Choroid plexus epithelial cell (primary cell): ENCODE measurements around the gene ICE1.
"Not testable (repeated sequence)": the region's sequence is repeated elsewhere in the genome, so short reads cannot be mapped to it uniquely, and the experiment has no call there.

Experiments
- DNase-seq: peaks from one replicate; pipeline ENCODE4 v3.0.0-alpha.2; 2010; ENCODE audit warnings: low read depth
- H3K4me3 ChIP-seq: 2 replicates; pipeline ENCODE4 v1.5.1; 2011; ENCODE audit warnings: low read depth, mild to moderate bottlenecking, control low read depth, low read length, moderate library complexity
- CTCF ChIP-seq: conservative IDR thresholded peaks from 2 replicates; pipeline ENCODE4 v1.5.1; 2011; ENCODE audit warnings: low read depth, mild to moderate bottlenecking, control low read depth, inconsistent platforms, low read length, moderate library complexity

The ICE1 gene

DNA sequence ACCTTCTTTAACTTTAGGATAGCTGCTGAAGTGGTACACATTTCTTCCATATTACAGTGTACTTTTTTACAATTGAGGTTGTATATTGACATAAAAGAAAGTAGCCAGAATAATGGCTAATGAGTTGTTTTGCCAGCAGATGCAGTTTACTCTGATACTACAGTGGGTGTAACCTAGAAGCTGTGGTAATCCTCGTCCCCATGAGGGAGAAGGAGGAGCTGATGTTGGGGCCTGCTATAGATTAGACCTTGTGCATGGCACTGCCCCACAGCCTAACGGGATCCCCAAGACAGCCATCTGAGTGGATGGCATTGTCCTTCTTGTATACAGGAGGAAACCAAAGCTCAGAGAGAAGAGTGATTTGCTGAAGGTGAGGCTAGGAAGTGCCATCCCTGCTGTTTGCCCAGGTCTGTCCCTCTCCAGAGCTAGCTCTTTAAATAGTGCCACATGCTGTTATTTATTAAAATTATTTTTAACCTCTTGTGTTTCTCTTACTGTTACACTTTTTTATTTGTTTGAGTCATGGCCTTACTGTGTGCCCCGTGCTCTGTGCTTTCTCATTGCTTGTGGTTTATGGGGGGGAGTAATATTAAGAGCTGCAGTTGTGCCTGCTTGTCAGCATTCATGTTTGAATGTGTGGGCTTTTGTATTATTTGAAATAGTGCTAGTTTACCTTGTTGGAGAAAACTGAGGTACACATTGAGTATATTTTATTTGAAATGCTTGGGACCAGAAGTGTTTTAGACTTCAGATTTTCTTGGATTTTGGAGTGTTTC lies 65.3 kb downstream of the ICE1 start:
- no peak for TF ChIP-seq CTCF
- no peak overlapping the region for H3K4me3 ChIP-seq
- DNase-seq = peak; percentile 18

DNA sequence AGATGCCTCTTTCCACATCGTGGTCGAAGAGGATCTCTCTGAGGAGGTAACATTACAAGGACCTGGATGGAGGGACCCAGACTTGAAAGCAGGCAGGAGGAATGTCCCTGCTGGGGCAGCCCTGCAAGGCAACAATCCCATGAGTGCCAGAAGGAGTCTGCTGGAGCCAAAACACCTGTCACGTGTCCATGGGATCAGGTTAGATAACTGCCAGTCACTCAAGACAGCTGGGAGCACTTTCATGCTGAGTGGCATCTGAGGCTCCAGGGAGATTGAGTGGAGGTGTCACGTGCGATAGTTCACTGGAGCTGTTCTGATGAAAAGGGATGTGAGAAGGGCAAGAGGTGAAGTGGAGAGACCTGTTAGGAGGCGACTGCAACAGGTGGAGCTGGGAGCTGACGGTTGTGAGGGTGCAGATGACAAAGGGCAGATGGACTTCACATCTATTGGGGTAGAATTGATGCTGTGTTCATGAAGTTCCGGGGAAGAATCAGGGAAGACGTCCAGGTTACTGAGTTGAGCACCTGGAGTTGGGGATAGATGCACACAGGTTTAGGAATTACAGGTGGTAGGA lies 68.4 kb downstream of the ICE1 start:
- TF ChIP-seq CTCF = no peak
- no peak overlapping the region for H3K4me3 ChIP-seq
- no peak for DNase-seq

- TF ChIP-seq CTCF = peak; percentile 83
- no peak overlapping the region for H3K4me3 ChIP-seq
- peak; percentile 80 for DNase-seq
These were observed 69.8 kb downstream of the ICE1 start for GRCh38 chr5:5492087-5492933.

DNA sequence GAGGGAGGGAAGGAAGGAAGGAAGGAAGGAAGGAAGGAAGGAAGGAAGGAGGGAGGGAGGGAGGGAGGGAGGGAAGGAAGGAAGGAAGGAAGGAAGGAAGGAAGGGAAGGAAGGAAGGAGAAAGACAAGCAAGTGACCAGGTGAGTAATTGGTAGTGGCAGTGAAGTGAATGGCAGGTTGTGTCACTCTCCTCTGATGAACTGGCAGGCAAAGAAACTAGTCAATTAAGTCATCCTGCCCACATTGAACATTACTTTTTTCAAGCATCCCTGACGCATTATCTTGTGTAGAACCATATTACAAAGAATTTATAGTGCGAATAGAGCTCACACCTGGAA lies 70.4 kb downstream of the ICE1 start:
- DNase-seq, H3K4me3 ChIP-seq: not testable (repeated sequence)

DNA sequence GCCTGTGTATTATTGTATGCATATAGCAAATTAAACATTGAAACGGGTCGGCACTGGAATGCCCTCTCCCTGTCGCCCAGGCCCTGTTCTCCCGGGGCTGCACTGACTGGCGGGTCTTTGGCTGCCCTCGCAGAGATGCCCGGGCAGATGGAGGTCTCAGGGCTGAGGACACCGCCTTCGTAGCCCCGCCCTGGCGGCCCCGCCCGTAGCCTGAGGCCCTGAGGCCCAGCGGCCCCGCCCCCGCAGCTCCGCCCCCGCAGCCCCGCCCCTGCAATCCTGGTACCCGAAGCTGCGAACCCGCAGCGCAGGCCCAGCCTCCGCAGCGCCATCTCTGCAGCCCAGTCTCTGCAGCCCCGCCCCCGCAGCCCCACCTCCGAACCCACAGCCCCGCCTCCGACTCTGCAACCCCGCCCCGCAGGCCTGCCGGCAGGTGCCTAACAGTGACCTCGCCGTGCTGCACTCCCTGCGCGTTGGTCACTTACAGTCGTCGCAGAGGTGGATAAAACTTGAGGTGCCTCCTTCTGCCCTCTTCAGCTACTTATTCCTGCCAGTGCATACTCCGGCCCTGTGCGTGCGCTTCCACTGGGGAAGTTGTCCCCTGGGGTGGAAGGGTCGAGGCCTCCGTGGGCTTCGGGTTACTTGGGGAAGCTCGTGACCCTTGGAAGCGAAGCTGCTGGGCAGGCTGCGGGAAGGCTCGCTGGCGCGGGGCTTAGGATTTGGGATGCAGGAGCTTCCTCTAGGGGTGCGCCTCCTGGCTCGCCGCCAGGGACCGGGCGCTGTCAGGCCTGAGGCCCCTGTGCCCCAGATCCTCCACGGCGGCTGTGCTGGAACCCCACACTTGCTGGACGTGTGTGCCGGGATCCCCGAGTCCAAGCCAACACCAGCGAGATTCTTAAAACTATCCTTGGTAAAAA lies 72.3 kb downstream of the ICE1 start:
- TF ChIP-seq CTCF = no peak
- H3K4me3 ChIP-seq = peak overlapping the region; percentile 36
- DNase-seq = peak; percentile 78

DNA sequence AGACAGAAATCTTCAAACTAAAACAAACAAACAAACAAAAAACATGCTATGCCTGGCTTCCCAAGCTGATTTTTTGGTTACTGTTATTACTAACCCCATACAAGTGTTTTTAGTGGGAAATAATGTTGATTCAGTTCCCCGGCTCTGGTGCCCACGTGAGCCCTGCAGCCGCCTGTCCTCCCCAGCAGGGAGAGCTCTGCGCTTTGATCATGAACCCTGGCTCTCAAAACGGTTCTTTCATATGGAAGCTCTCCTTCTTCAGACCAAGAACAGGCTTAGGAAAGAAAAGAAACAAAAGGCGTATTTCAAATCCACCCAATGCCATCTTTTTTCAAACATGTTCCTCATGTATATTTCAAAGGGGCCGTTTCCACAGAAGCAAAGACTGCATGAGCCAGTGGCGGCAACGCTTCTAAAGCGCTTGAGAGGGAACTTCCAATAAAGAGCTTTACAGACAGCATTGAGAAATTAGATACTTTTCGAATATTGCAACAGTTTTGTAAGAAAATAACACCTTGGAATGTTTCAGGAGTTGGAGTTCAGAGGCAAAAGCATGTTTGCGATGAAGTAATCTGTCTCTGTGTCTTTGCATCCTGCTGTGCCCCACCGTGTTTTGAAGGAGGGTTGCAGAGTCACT lies 74.8 kb downstream of the ICE1 start:
- TF ChIP-seq CTCF = peak; percentile 92
- DNase-seq = peak; percentile 87
- no peak overlapping the region for H3K4me3 ChIP-seq
